ENCODE data around the gene DDX6.
"Not testable (repeated sequence)": the region's sequence is repeated elsewhere in the genome, so short reads cannot be mapped to it uniquely, and the experiment has no call there.

Gene DDX6

GRCh38 chr11:118740892-118741291 is 50.1 kb downstream of the DDX6 start:
- no peak for DNase-seq

GRCh38 chr11:118735203-118735602 is 55.8 kb downstream of the DDX6 start:
- DNase-seq, result no peak

GRCh38 chr11:118734031-118734430 is 56.9 kb downstream of the DDX6 start:
- DNase-seq, result no peak

GRCh38 chr11:118729753-118730152 is 61.2 kb downstream of the DDX6 start:
- not testable (repeated sequence) for DNase-seq

GRCh38 chr11:118728112-118728511 is 62.9 kb downstream of the DDX6 start:
- not testable (repeated sequence) for DNase-seq

GRCh38 chr11:118727721-118728066 is 63.3 kb downstream of the DDX6 start:
- not testable (repeated sequence) for DNase-seq

GRCh38 chr11:118727001-118727720 is 63.8 kb downstream of the DDX6 start:
- not testable (repeated sequence) for DNase-seq

- DNase-seq, result not testable (repeated sequence)
These were observed 69.4 kb downstream of the DDX6 start for GRCh38 chr11:118721478-118722015.

GRCh38 chr11:118720740-118721139 is 70.2 kb downstream of the DDX6 start:
- DNase-seq, result not testable (repeated sequence)

- DNase-seq, result not testable (repeated sequence)
These were observed 70.9 kb downstream of the DDX6 start for GRCh38 chr11:118720078-118720477.

GRCh38 chr11:118718562-118718961 is 72.4 kb downstream of the DDX6 start:
- DNase-seq, result not testable (repeated sequence)

GRCh38 chr11:118717733-118718132 is 73.2 kb downstream of the DDX6 start:
- not testable (repeated sequence) for DNase-seq

- not testable (repeated sequence) for DNase-seq
These were observed 73.7 kb downstream of the DDX6 start for GRCh38 chr11:118717221-118717620.

GRCh38 chr11:118715837-118716260 is 75.1 kb downstream of the DDX6 start:
- DNase-seq, result no peak

- DNase-seq, result no peak
These were observed 75.6 kb downstream of the DDX6 start for GRCh38 chr11:118715245-118715831.

GRCh38 chr11:118714816-118715215 is 76.1 kb downstream of the DDX6 start:
- no peak for DNase-seq

GRCh38 chr11:118714416-118714815 is 76.5 kb downstream of the DDX6 start:
- DNase-seq, result not testable (repeated sequence)

GRCh38 chr11:118708296-118708695 is 82.7 kb downstream of the DDX6 start:
- DNase-seq, result no peak

GRCh38 chr11:118706546-118706825 is 84.5 kb downstream of the DDX6 start:
- no peak for DNase-seq

GRCh38 chr11:118705791-118706545 is 85.0 kb downstream of the DDX6 start:
- no peak for DNase-seq

GRCh38 chr11:118705111-118705741 is 85.7 kb downstream of the DDX6 start:
- DNase-seq, result no peak

- DNase-seq, result no peak
These were observed 87.3 kb downstream of the DDX6 start for GRCh38 chr11:118703563-118704106.

All from NCI-H1105 (cell line).